GM15510 (cell line): ENCODE data around the gene CTSZ.

Experiments used
- POLR2A ChIP-seq: IDR thresholded peaks from 3 replicates; pipeline ENCODE4 v1.6.1; 2011; ENCODE audit warnings: borderline replicate concordance; ENCODE audit not compliant: insufficient read length; ENCODE audit errors: extremely low read depth

Gene CTSZ

GRCh38 chr20:59037386-59037785 lies 30.3 kb upstream of the CTSZ start:
- no peak for TF ChIP-seq POLR2A

- no peak for TF ChIP-seq POLR2A
Measured at GRCh38 chr20:59035381-59035780, 28.3 kb upstream of the CTSZ start.

- TF ChIP-seq POLR2A: no peak
Measured at GRCh38 chr20:59033616-59034165, 26.6 kb upstream of the CTSZ start.

- no peak for TF ChIP-seq POLR2A
Measured at GRCh38 chr20:59033093-59033492, 26.0 kb upstream of the CTSZ start.

GRCh38 chr20:59032713-59033059 lies 25.6 kb upstream of the CTSZ start:
- no peak for TF ChIP-seq POLR2A

GRCh38 chr20:59032023-59032712 lies 25.1 kb upstream of the CTSZ start, which contains the start of gene ATP5F1E:
Gene ATP5F1E, minus strand, starts transcription at chr20:59032335. Its CDS starts 84 bp downstream, at chr20:59032251.
- TF ChIP-seq POLR2A: peak; percentile 88

GRCh38 chr20:59031564-59032022 lies 24.5 kb upstream of the CTSZ start:
- no peak for TF ChIP-seq POLR2A

GRCh38 chr20:59030911-59031563 lies 24.0 kb upstream of the CTSZ start:
- no peak for TF ChIP-seq POLR2A

GRCh38 chr20:59028812-59029211 lies 21.8 kb upstream of the CTSZ start:
- no peak for TF ChIP-seq POLR2A

GRCh38 chr20:59027741-59028320 lies 20.8 kb upstream of the CTSZ start:
- no peak for TF ChIP-seq POLR2A

GRCh38 chr20:59026904-59027740 lies 20.1 kb upstream of the CTSZ start:
- no peak for TF ChIP-seq POLR2A

- TF ChIP-seq POLR2A: no peak
Measured at GRCh38 chr20:59025511-59025910, 18.5 kb upstream of the CTSZ start.

- no peak for TF ChIP-seq POLR2A
Measured at GRCh38 chr20:59025086-59025485, 18.0 kb upstream of the CTSZ start.

GRCh38 chr20:59024111-59024530 lies 17.1 kb upstream of the CTSZ start:
- no peak for TF ChIP-seq POLR2A

- no peak for TF ChIP-seq POLR2A
Measured at GRCh38 chr20:59023616-59024015, 16.6 kb upstream of the CTSZ start.

GRCh38 chr20:59022754-59023153 lies 15.7 kb upstream of the CTSZ start:
- no peak for TF ChIP-seq POLR2A
